ENCODE data around the gene MAT1A.
"Not testable (repeated sequence)": the region's sequence is repeated elsewhere in the genome, so short reads cannot be mapped to it uniquely, and the experiment has no call there.

MAT1A gene

GRCh38 chr10:80289451-80290287, at the start of gene MAT1A:
Gene MAT1A, minus strand, starts transcription at chr10:80289658. Its CDS starts 235 bp downstream, at chr10:80289423.
- no peak for DNase-seq (ENCODE audit: extremely low read depth in 1 of 2, low read depth in 1 of 2)

GRCh38 chr10:80333983-80334382, 44.5 kb upstream of the MAT1A start:
- no peak for DNase-seq (ENCODE audit: extremely low read depth in 1 of 2, low read depth in 1 of 2)

GRCh38 chr10:80324891-80325364, 35.5 kb upstream of the MAT1A start:
- no peak for DNase-seq (ENCODE audit: extremely low read depth in 1 of 2, low read depth in 1 of 2)

GRCh38 chr10:80324086-80324485, 34.6 kb upstream of the MAT1A start:
- no peak for DNase-seq (ENCODE audit: extremely low read depth in 1 of 2, low read depth in 1 of 2)

GRCh38 chr10:80323311-80323710, 33.9 kb upstream of the MAT1A start:
- DNase-seq (ENCODE audit: extremely low read depth in 1 of 2, low read depth in 1 of 2): no peak

- no peak for DNase-seq (ENCODE audit: extremely low read depth in 1 of 2, low read depth in 1 of 2)
Measured at GRCh38 chr10:80322711-80323110, 33.3 kb upstream of the MAT1A start.

- no peak for DNase-seq (ENCODE audit: extremely low read depth in 1 of 2, low read depth in 1 of 2)
Measured at GRCh38 chr10:80322158-80322557, 32.7 kb upstream of the MAT1A start.

GRCh38 chr10:80321183-80321582, 31.7 kb upstream of the MAT1A start:
- no peak for DNase-seq (ENCODE audit: extremely low read depth in 1 of 2, low read depth in 1 of 2)

- DNase-seq (ENCODE audit: extremely low read depth in 1 of 2, low read depth in 1 of 2): no peak
Measured at GRCh38 chr10:80320377-80320776, 30.9 kb upstream of the MAT1A start.

GRCh38 chr10:80319725-80320290, 30.4 kb upstream of the MAT1A start:
- DNase-seq (ENCODE audit: extremely low read depth in 1 of 2, low read depth in 1 of 2): no peak

GRCh38 chr10:80319318-80319717, 29.9 kb upstream of the MAT1A start:
- no peak for DNase-seq (ENCODE audit: extremely low read depth in 1 of 2, low read depth in 1 of 2)

GRCh38 chr10:80318742-80319141, 29.3 kb upstream of the MAT1A start:
- DNase-seq (ENCODE audit: extremely low read depth in 1 of 2, low read depth in 1 of 2): no peak

- no peak for DNase-seq (ENCODE audit: extremely low read depth in 1 of 2, low read depth in 1 of 2)
Measured at GRCh38 chr10:80315391-80315790, 25.9 kb upstream of the MAT1A start.

- no peak for DNase-seq (ENCODE audit: extremely low read depth in 1 of 2, low read depth in 1 of 2)
Measured at GRCh38 chr10:80313523-80313922, 24.1 kb upstream of the MAT1A start.

GRCh38 chr10:80305989-80306388, 16.5 kb upstream of the MAT1A start:
- not testable (repeated sequence) for DNase-seq (ENCODE audit: extremely low read depth in 1 of 2, low read depth in 1 of 2)

GRCh38 chr10:80296942-80297341, 7.5 kb upstream of the MAT1A start:
- DNase-seq (ENCODE audit: extremely low read depth in 1 of 2, low read depth in 1 of 2): no peak

GRCh38 chr10:80292607-80293239, 3.3 kb upstream of the MAT1A start:
- no peak for DNase-seq (ENCODE audit: extremely low read depth in 1 of 2, low read depth in 1 of 2)

- no peak for DNase-seq (ENCODE audit: extremely low read depth in 1 of 2, low read depth in 1 of 2)
Measured at GRCh38 chr10:80290474-80291220, 1.2 kb upstream of the MAT1A start.

- DNase-seq (ENCODE audit: extremely low read depth in 1 of 2, low read depth in 1 of 2): no peak
Measured at GRCh38 chr10:80288849-80289248, 609 bp downstream of the MAT1A start.

- DNase-seq (ENCODE audit: extremely low read depth in 1 of 2, low read depth in 1 of 2): no peak
Measured at GRCh38 chr10:80284522-80284921, 4.9 kb downstream of the MAT1A start.

GRCh38 chr10:80283536-80284199, 5.8 kb downstream of the MAT1A start:
- no peak for DNase-seq (ENCODE audit: extremely low read depth in 1 of 2, low read depth in 1 of 2)

All from stimulated activated CD8-positive, alpha-beta memory T cell treated with anti-CD3 and anti-CD28 coated beads, Interleukin-7, amount 100 ng/mL, for 48 hours (primary cell).